Measurements from ENCODE around the gene PLIN1.
"Not testable (repeated sequence)": the region's sequence is repeated elsewhere in the genome, so short reads cannot be mapped to it uniquely, and the experiment has no call there.

The PLIN1 gene

GRCh38 chr15:89679212-89679611, at the start of gene PLIN1:
Gene PLIN1, minus strand, starts transcription at chr15:89679367. Its CDS starts 1,878 bp downstream, at chr15:89677489.
- no peak for DNase-seq

- no peak for DNase-seq
Measured at GRCh38 chr15:89728254-89728653, 49.1 kb upstream of the PLIN1 start.

GRCh38 chr15:89725064-89725463, 45.9 kb upstream of the PLIN1 start:
- DNase-seq, result no peak

GRCh38 chr15:89724621-89725020, 45.5 kb upstream of the PLIN1 start:
- DNase-seq, result no peak

- DNase-seq, result no peak
Measured at GRCh38 chr15:89723031-89723430, 43.9 kb upstream of the PLIN1 start.

- no peak for DNase-seq
Measured at GRCh38 chr15:89714775-89715174, 35.6 kb upstream of the PLIN1 start.

GRCh38 chr15:89707577-89707976, 28.4 kb upstream of the PLIN1 start:
- DNase-seq, result no peak

- no peak for DNase-seq
Measured at GRCh38 chr15:89704411-89704810, 25.2 kb upstream of the PLIN1 start.

GRCh38 chr15:89695198-89695597, 16.0 kb upstream of the PLIN1 start:
- no peak for DNase-seq

- DNase-seq, result no peak
Measured at GRCh38 chr15:89693696-89694095, 14.5 kb upstream of the PLIN1 start.

GRCh38 chr15:89693091-89693490, 13.9 kb upstream of the PLIN1 start:
- DNase-seq, result no peak

GRCh38 chr15:89690276-89691218, 11.4 kb upstream of the PLIN1 start, which contains the start of the genes PEX11A and WDR93:
Gene PEX11A, minus strand, starts transcription at chr15:89690754. Its CDS starts 122 bp downstream, at chr15:89690632.
Gene WDR93, plus strand, starts transcription at chr15:89690811. Its CDS starts 10,936 bp downstream, at chr15:89701747.
- DNase-seq, result peak in 12 of 14 donors; percentile 10 to 57 (median 40)

- DNase-seq, result not testable (repeated sequence)
Measured at GRCh38 chr15:89689930-89690275, 10.7 kb upstream of the PLIN1 start.

GRCh38 chr15:89686522-89686921, 7.4 kb upstream of the PLIN1 start:
- no peak for DNase-seq

GRCh38 chr15:89685995-89686394, 6.8 kb upstream of the PLIN1 start:
- DNase-seq, result no peak

GRCh38 chr15:89681146-89681545, 2.0 kb upstream of the PLIN1 start:
- DNase-seq, result no peak

GRCh38 chr15:89680282-89680873, 1.2 kb upstream of the PLIN1 start:
- DNase-seq, result peak in 8 of 14 donors; percentile 3 to 48 (median 16)

- no peak for DNase-seq
Measured at GRCh38 chr15:89677381-89677780, 1.8 kb downstream of the PLIN1 start.

GRCh38 chr15:89675606-89676005, 3.6 kb downstream of the PLIN1 start:
- no peak for DNase-seq

GRCh38 chr15:89674526-89674925, 4.6 kb downstream of the PLIN1 start:
- DNase-seq, result no peak

- DNase-seq, result no peak
Measured at GRCh38 chr15:89673165-89673512, 6.0 kb downstream of the PLIN1 start.

GRCh38 chr15:89672221-89673164, 6.7 kb downstream of the PLIN1 start:
- DNase-seq, result peak in 3 of 14 donors; percentile 4 to 28 (median 20)

- DNase-seq, result no peak
Measured at GRCh38 chr15:89671687-89672086, 7.5 kb downstream of the PLIN1 start.

All from C1 segment of cervical spinal cord (tissue), 14 donors.